EL (cell line): ENCODE measurements around the gene PRRG3.

Experiments used
- DNase-seq: peaks from one replicate; pipeline ENCODE4 v3.0.0-alpha.2; 2016

The PRRG3 gene

GRCh38 chrX:151746502-151746901 is 51.2 kb downstream of the PRRG3 start:
- no peak for DNase-seq

DNA sequence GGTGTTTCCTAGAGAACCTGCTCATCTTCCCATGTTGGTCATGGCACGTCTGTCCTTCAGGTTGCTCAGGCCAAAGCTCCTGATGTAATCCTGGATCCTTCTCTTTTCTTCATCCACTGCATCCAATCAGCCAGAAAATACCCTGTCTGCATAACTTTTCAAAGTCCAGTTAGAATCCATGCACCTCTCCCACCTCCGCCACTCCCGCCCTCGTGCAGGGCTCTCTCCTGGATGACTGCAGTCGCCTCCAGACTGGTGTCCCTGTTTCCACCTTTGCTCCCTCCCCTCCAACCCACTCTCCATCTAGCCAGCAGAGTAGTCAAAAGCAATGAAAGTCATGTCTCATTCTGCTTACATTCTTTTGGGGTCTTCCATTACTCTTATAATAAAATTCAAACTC is 55.3 kb downstream of the PRRG3 start:
- DNase-seq = no peak

DNA sequence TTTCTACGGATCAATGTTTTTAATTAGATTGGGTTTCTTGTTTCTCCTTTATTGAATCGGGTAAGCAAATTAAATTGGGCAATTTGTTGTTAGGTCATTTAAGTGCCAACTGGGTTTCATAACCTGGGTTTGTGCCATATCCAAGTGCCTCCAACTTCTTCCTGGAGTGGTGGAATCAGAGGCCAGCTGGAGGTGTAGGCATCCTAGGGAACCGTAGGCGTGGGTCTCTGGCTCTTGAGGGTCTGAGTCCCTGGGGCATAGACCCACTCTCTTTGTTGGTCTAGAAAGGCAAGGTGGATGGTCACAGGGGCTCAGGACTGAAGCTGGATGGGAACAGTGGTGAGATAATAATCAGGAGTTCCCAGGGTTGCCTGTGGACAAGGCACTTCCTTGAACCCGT is 57.6 kb downstream of the PRRG3 start:
- DNase-seq = no peak

DNA sequence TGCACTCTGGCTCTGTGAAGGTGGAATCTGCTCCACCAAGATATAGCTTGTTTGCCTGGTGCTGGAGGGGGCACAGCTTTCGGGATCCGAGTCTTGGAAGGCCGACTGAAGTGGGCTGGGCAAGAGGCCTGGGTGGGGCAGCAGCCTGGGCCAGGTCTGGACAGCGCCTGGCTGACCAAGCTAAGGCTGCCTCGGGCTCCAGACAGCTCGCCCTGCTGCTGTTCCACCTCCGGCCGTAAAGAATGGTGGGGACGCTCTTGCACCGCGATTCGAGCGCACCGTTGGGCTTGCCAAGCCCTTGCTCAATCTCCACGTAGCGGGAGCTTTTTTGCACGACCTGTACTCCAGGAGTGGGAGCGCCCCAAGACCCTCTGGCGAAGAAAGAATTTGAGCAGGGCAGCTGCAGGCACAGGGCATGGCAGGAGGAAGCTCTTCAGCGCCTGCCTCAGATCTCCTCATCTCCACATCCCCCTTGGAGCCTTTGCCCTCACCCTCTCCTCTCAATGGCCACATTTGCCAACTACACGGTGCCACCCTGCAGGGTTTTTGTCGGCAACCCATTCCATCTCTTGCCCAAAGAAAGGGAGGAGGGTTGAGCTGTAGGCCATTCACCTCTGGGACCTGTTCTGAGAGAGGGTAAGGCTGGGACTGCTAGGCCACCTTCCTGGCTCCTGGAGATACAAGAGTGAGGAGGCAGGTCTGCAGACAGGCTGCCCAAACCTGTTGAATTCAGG is 58.2 kb downstream of the PRRG3 start:
- peak; percentile 48 for DNase-seq

- DNase-seq = peak; percentile 75
Measured at GRCh38 chrX:151754047-151754429, 58.8 kb downstream of the PRRG3 start.

GRCh38 chrX:151754641-151755215 is 59.5 kb downstream of the PRRG3 start:
- no peak for DNase-seq
